DOHH2 (cell line): ENCODE data around the gene SUSD1.
A peak's percentile ranks its signal among the peaks of the same experiment; 100 is the strongest.

Source experiments
- H3F3A ChIP-seq: fragments of 200-600 bp; sonication (generic), shearing (Covaris generic); 2 replicates; pipeline ENCODE4 v1.6.0; 2016; ENCODE audit warnings: antibody characterized with exemption, mild to moderate bottlenecking; ENCODE audit not compliant: control insufficient read depth, insufficient read depth
- H3K27ac ChIP-seq: fragments of 200-600 bp; sonication (generic); 2 replicates; pipeline ENCODE4 v1.5.1; 2014; ENCODE audit warnings: low read depth, mild to moderate bottlenecking, low read length, moderate library complexity
- H3K27me3 ChIP-seq: fragments of 200-600 bp; sonication (generic); 2 replicates; pipeline ENCODE4 v1.6.1; 2014; ENCODE audit warnings: mild to moderate bottlenecking, low read length, mixed read lengths; ENCODE audit not compliant: control insufficient read depth
- H3K36me3 ChIP-seq: fragments of 200-600 bp; sonication (generic); 2 replicates; pipeline ENCODE4 v1.6.1; 2014; ENCODE audit warnings: mild to moderate bottlenecking, low read length, moderate library complexity, mixed read lengths; ENCODE audit not compliant: control insufficient read depth
- H3K4me1 ChIP-seq: fragments of 200-600 bp; sonication (generic); 2 replicates; pipeline ENCODE4 v1.6.1; 2014; ENCODE audit warnings: mild to moderate bottlenecking, low read length, mixed read lengths; ENCODE audit not compliant: control insufficient read depth
- H3K4me2 ChIP-seq: fragments of 200-600 bp; sonication (generic); 2 replicates; pipeline ENCODE4 v1.6.0; 2014; ENCODE audit warnings: mild to moderate bottlenecking, low read length, moderate library complexity
- H3K4me3 ChIP-seq: fragments of 200-600 bp; sonication (generic); 2 replicates; pipeline ENCODE4 v1.5.1; 2014; ENCODE audit warnings: mild to moderate bottlenecking, low read length, mixed read lengths
- H3K79me2 ChIP-seq: fragments of 200-600 bp; sonication (generic); 2 replicates; pipeline ENCODE4 v1.6.1; 2014; ENCODE audit warnings: mild to moderate bottlenecking, low read length, mixed read lengths; ENCODE audit not compliant: control insufficient read depth
- H3K9me2 ChIP-seq: fragments of 200-600 bp; sonication (generic); replicated peaks from 2 replicates; pipeline ENCODE4 v1.6.1; 2014; ENCODE audit warnings: mild to moderate bottlenecking, low read length, mixed read lengths; ENCODE audit not compliant: control insufficient read depth
- H3K9me3 ChIP-seq: fragments of 200-600 bp; sonication (generic); 2 replicates; pipeline ENCODE4 v1.6.1; 2014; ENCODE audit warnings: antibody characterized with exemption, low read length, mixed read lengths; ENCODE audit not compliant: control insufficient read depth, insufficient read depth
- H4K20me1 ChIP-seq: fragments of 200-600 bp; sonication (generic); 2 replicates; pipeline ENCODE4 v1.6.0; 2014; ENCODE audit warnings: low read depth, mild to moderate bottlenecking, antibody characterized with exemption, low read length, moderate library complexity; ENCODE audit not compliant: control insufficient read depth, insufficient read depth
- CTCF ChIP-seq: fragments of 200-600 bp; sonication (generic); IDR thresholded peaks from one replicate; pipeline ENCODE4 v1.5.1; 2014; ENCODE audit warnings: antibody characterized with exemption, mild to moderate bottlenecking, low read depth, low read length; ENCODE audit not compliant: poor library complexity, severe bottlenecking
- EZH2phosphoT487 ChIP-seq: fragments of 200-600 bp; sonication (generic); IDR thresholded peaks from 2 replicates; pipeline ENCODE4 v1.6.1; 2017; ENCODE audit warnings: borderline replicate concordance, mild to moderate bottlenecking, antibody characterized with exemption, low read length, moderate library complexity, mixed read lengths

SUSD1 gene

GRCh38 chr9:112174965-112175795, at the start of gene SUSD1:
Gene SUSD1, minus strand, starts transcription at chr9:112175297. Its CDS starts 62 bp downstream, at chr9:112175235.
- Histone ChIP-seq H3K27me3 (peaks cover 49% of the 10 kb centered on the region), H3K4me1 (peaks cover 11% of the 10 kb centered on the region), H3K9me2 (no peaks in the 10 kb centered on the region), H3K79me2 (no peaks in the 10 kb centered on the region), H3K27ac (no peak within 1 kb of the TSS), H3K4me3 (peak within 1 kb of the TSS; percentile 72), H3K9me3 (no peaks in the 10 kb centered on the region), H4K20me1 (no peaks in the 10 kb centered on the region), H3K36me3 (no peaks in the 10 kb centered on the region), H3F3A (no peaks in the 10 kb centered on the region), H3K4me2 (peak within 1 kb of the TSS; percentile 81)
- TF ChIP-seq EZH2phosphoT487 = no peak; the same call in 1 of the 2 replicates
- no peak for TF ChIP-seq CTCF

- H3K27ac ChIP-seq = no peak overlapping the region
- no peaks in the 10 kb centered on the region for H3F3A ChIP-seq
- no peaks in the 10 kb centered on the region for H3K79me2 ChIP-seq
- peaks cover 58% of the 10 kb centered on the region for H3K36me3 ChIP-seq
- H3K27me3 ChIP-seq = no peaks in the 10 kb centered on the region
- H3K4me2 ChIP-seq = no peak overlapping the region
- H3K4me1 ChIP-seq = no peaks in the 10 kb centered on the region
- no peaks in the 10 kb centered on the region for H4K20me1 ChIP-seq
- H3K9me2 ChIP-seq = no peaks in the 10 kb centered on the region
- H3K4me3 ChIP-seq = no peak overlapping the region
- H3K9me3 ChIP-seq = no peaks in the 10 kb centered on the region
- no peak for TF ChIP-seq CTCF
- no peak for TF ChIP-seq EZH2phosphoT487
Observed at GRCh38 chr9:112224401-112225289, 49.5 kb upstream of the SUSD1 start.

- TF ChIP-seq EZH2phosphoT487 = no peak
- no peak for TF ChIP-seq CTCF
- H3F3A ChIP-seq = no peaks in the 10 kb centered on the region
Observed at GRCh38 chr9:112218908-112219307, 43.8 kb upstream of the SUSD1 start.

More at GRCh38 chr9:112218908-112219307, 43.8 kb upstream of the SUSD1 start:
- H3K27me3 ChIP-seq = no peaks in the 10 kb centered on the region
- H4K20me1 ChIP-seq = no peaks in the 10 kb centered on the region
- H3K79me2 ChIP-seq = no peaks in the 10 kb centered on the region
- no peak overlapping the region for H3K4me3 ChIP-seq
- no peaks in the 10 kb centered on the region for H3K4me1 ChIP-seq
- H3K27ac ChIP-seq = no peak overlapping the region
- no peaks in the 10 kb centered on the region for H3K9me2 ChIP-seq
- H3K36me3 ChIP-seq = peaks cover 26% of the 10 kb centered on the region
- H3K9me3 ChIP-seq = no peaks in the 10 kb centered on the region
- H3K4me2 ChIP-seq = no peak overlapping the region
